ENCODE measurements around the gene SETBP1. TPM values are rescaled to one million over a fixed set of nuclear protein-coding genes. Genes with fewer than 3 reads are reported as not detected.

The SETBP1 gene
- total RNA-seq, 1 experiment from 2014 or later, result 0.23 TPM

DNA sequence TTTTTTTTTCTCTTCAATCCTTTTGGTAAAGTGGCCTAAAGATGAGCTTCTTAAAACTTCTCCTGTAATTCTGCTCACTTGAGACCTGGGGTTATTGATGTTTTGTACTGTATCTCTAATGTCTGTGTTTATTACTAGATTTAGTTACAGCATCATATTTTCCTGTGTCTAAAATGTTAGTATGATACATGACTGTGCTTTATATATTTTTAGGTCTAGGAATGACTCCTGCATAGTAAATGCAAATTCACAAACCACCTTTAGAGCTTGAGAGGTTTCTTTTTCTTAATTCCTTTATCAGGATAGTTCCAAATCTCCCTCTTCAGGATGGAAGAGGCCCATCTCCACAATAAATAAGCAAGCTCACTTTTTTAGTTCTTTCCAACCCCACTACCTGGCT, 197.6 kb downstream of the SETBP1 start:
- no peaks in the 10 kb centered on the region for H3K27me3 ChIP-seq (ENCODE audit: control insufficient read depth, insufficient read depth, low read length)
- ChIA-PET CTCF (no interaction called here), POLR2A (no interaction called here)
- ATAC-seq (no peak), DNase-seq (ENCODE audit: low read depth, low spot score) (no peak)
- no peaks in the 10 kb centered on the region for H3K36me3 ChIP-seq (ENCODE audit: control insufficient read depth, insufficient read depth, low read length)
- in situ Hi-C loops (cut with HindIII; ENCODE audit: low pct_unique_long_range_greater_than_20kb, low sequenced_read_pairs), result no loop called here
- no peaks in the 10 kb centered on the region for H3K9me3 ChIP-seq (ENCODE audit: control insufficient read depth, insufficient read depth, low read depth, low read length)
- TF ChIP-seq, protein P1, sequence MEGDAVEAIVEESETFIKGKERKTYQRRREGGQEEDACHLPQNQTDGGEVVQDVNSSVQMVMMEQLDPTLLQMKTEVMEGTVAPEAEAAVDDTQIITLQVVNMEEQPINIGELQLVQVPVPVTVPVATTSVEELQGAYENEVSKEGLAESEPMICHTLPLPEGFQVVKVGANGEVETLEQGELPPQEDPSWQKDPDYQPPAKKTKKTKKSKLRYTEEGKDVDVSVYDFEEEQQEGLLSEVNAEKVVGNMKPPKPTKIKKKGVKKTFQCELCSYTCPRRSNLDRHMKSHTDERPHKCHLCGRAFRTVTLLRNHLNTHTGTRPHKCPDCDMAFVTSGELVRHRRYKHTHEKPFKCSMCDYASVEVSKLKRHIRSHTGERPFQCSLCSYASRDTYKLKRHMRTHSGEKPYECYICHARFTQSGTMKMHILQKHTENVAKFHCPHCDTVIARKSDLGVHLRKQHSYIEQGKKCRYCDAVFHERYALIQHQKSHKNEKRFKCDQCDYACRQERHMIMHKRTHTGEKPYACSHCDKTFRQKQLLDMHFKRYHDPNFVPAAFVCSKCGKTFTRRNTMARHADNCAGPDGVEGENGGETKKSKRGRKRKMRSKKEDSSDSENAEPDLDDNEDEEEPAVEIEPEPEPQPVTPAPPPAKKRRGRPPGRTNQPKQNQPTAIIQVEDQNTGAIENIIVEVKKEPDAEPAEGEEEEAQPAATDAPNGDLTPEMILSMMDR (IDR thresholded peaks at IDR 0.05), result no peak
- TF ChIP-seq POLR2AphosphoS5 (IDR thresholded peaks at IDR 0.05; ENCODE audit: low read depth, low read length) (no peak), SIN3A (IDR thresholded peaks at IDR 0.05; ENCODE audit: borderline replicate concordance, insufficient read depth, low read depth, low read length) (no peak), TCF7L2 (IDR thresholded peaks at IDR 0.05; ENCODE audit: low read depth, low read length) (no peak)
- TF ChIP-seq, protein P2, sequence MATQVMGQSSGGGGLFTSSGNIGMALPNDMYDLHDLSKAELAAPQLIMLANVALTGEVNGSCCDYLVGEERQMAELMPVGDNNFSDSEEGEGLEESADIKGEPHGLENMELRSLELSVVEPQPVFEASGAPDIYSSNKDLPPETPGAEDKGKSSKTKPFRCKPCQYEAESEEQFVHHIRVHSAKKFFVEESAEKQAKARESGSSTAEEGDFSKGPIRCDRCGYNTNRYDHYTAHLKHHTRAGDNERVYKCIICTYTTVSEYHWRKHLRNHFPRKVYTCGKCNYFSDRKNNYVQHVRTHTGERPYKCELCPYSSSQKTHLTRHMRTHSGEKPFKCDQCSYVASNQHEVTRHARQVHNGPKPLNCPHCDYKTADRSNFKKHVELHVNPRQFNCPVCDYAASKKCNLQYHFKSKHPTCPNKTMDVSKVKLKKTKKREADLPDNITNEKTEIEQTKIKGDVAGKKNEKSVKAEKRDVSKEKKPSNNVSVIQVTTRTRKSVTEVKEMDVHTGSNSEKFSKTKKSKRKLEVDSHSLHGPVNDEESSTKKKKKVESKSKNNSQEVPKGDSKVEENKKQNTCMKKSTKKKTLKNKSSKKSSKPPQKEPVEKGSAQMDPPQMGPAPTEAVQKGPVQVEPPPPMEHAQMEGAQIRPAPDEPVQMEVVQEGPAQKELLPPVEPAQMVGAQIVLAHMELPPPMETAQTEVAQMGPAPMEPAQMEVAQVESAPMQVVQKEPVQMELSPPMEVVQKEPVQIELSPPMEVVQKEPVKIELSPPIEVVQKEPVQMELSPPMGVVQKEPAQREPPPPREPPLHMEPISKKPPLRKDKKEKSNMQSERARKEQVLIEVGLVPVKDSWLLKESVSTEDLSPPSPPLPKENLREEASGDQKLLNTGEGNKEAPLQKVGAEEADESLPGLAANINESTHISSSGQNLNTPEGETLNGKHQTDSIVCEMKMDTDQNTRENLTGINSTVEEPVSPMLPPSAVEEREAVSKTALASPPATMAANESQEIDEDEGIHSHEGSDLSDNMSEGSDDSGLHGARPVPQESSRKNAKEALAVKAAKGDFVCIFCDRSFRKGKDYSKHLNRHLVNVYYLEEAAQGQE (IDR thresholded peaks at IDR 0.05; ENCODE audit: insufficient read depth in 1 of 2, low read depth in 2 of 2, low read length in 1 of 2), result no peak
- BruUV-seq (replicated peaks), result no TSS peak
- no peak overlapping the region for H3K27ac ChIP-seq (ENCODE audit: low read length)
- H3K4me3 ChIP-seq (ENCODE audit: low read depth in 2 of 2, low read length in 2 of 2), result no peak overlapping the region
- intact Hi-C loops (cut with micrococcal nuclease; ENCODE audit: unreplicated experiment), result no loop called here
- H3K4me1 ChIP-seq (ENCODE audit: control insufficient read depth, insufficient read depth, low read length), result no peaks in the 10 kb centered on the region

DNA sequence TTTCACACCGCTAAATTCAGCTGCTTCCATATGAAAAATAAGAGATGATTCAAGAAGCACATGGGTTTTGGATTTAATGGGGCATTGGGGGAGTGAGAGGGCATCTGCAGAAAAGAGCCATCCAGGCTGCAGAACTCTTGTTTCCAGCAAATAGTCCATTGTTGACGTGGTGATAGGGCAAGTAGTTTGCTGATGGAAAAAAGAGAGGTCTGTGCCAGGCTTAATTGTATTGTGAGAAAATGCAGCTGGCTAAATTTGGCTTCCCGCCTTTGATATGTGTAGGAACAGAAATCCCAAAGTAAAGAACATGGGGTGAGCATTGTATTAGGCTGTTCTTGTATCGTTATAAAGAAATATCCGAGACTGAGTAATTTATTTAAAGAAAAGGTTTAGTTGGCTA, 199.5 kb downstream of the SETBP1 start:
- BruUV-seq (replicated peaks), result no TSS peak
- intact Hi-C loops (cut with micrococcal nuclease; ENCODE audit: unreplicated experiment) (no loop called here), in situ Hi-C loops (cut with HindIII; ENCODE audit: low pct_unique_long_range_greater_than_20kb, low sequenced_read_pairs) (no loop called here)
- no peaks in the 10 kb centered on the region for H3K4me1 ChIP-seq (ENCODE audit: control insufficient read depth, insufficient read depth, low read length)
- no peak overlapping the region for H3K27ac ChIP-seq (ENCODE audit: low read length)
- DNase-seq (ENCODE audit: low read depth, low spot score), result no peak
- H3K36me3 ChIP-seq (ENCODE audit: control insufficient read depth, insufficient read depth, low read length), result no peaks in the 10 kb centered on the region
- ChIA-PET POLR2A (no interaction called here), CTCF (no interaction called here)
- no peak for ATAC-seq
- H3K4me3 ChIP-seq (ENCODE audit: low read depth in 2 of 2, low read length in 2 of 2), result no peak overlapping the region
- TF ChIP-seq, protein P1 (IDR thresholded peaks at IDR 0.05), result no peak
- TF ChIP-seq TCF7L2 (IDR thresholded peaks at IDR 0.05; ENCODE audit: low read depth, low read length) (no peak), POLR2AphosphoS5 (IDR thresholded peaks at IDR 0.05; ENCODE audit: low read depth, low read length) (no peak), SIN3A (IDR thresholded peaks at IDR 0.05; ENCODE audit: borderline replicate concordance, insufficient read depth, low read depth, low read length) (no peak)
- TF ChIP-seq, protein P2 (IDR thresholded peaks at IDR 0.05; ENCODE audit: insufficient read depth in 1 of 2, low read depth in 2 of 2, low read length in 1 of 2), result no peak
- no peaks in the 10 kb centered on the region for H3K27me3 ChIP-seq (ENCODE audit: control insufficient read depth, insufficient read depth, low read length)
- H3K9me3 ChIP-seq (ENCODE audit: control insufficient read depth, insufficient read depth, low read depth, low read length), result no peaks in the 10 kb centered on the region
